ENCODE results near the gene FLAD1. TPM values are rescaled to one million over a fixed set of nuclear protein-coding genes. Genes with fewer than 3 reads are reported as not detected.

Gene FLAD1
- total and polyA plus RNA-seq, 12 donors: 21.6 to 65.5 (median 30.8) TPM

DNA sequence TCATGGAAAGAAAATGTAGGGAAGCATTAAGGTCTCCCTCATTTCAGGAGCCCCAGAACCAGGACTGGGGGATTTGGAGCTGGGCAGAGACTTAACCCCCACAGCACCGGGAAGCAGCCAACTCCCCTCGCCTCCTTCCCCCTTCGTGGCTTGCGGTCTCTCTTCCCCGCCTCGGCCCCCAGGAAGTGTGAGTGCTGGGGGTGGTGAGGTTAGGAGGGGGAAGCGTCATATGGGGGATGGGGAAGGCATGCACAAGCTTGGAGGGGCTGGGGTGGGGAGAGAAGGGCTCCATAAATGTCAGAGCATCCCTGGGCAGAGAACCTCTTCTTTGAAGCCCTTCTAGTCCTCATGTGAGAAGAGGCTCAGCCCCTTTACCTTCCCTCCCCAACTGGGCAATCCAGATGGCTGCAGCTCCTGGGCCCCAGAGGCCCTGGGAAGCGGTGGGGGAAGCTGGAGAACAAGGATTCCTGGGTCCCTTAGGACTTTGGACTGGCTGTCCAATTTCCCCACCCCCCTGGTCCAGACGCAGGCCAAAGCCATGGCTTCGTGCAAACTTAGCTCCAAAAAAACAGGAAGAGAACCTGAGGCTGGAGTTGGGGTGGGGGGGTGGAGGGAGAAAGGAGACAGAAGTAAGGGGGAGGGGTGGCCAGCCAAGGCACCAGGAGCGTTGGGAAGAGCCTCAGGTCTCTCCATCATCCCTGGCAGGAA, 27.2 kb downstream of the FLAD1 start:
- peak in 3 of 7 donors; percentile 16 to 51 (median 18) for DNase-seq
- Histone ChIP-seq H3K9me3 (replicated peaks in 1 of 3) (no peaks in the 10 kb centered on the region), H3K27ac (peak overlapping the region in 3 of 5 donors; percentile 64 to 99 (median 75)), H3K4me3 (no peak overlapping the region), H3K36me3 (replicated peaks in 1 of 2) (peaks cover 0 to 10% of the 10 kb centered on the region in 2 donors), H3K27me3 (no peaks in the 10 kb centered on the region), H3K4me1 (replicated peaks in 1 of 2) (peaks cover 71 to 72% of the 10 kb centered on the region in 2 donors)
- 58 to 72% (median 64%) methylated on average over 7 to 11 of the region's 11 CpGs for WGBS, 4 donors
- intact Hi-C loops (cut with DNase I): no loop called here
- TF ChIP-seq, protein P1, sequence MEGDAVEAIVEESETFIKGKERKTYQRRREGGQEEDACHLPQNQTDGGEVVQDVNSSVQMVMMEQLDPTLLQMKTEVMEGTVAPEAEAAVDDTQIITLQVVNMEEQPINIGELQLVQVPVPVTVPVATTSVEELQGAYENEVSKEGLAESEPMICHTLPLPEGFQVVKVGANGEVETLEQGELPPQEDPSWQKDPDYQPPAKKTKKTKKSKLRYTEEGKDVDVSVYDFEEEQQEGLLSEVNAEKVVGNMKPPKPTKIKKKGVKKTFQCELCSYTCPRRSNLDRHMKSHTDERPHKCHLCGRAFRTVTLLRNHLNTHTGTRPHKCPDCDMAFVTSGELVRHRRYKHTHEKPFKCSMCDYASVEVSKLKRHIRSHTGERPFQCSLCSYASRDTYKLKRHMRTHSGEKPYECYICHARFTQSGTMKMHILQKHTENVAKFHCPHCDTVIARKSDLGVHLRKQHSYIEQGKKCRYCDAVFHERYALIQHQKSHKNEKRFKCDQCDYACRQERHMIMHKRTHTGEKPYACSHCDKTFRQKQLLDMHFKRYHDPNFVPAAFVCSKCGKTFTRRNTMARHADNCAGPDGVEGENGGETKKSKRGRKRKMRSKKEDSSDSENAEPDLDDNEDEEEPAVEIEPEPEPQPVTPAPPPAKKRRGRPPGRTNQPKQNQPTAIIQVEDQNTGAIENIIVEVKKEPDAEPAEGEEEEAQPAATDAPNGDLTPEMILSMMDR (IDR thresholded peaks at IDR 0.05): no peak
- TF ChIP-seq POLR2A (IDR thresholded peaks at IDR 0.05): no peak

DNA sequence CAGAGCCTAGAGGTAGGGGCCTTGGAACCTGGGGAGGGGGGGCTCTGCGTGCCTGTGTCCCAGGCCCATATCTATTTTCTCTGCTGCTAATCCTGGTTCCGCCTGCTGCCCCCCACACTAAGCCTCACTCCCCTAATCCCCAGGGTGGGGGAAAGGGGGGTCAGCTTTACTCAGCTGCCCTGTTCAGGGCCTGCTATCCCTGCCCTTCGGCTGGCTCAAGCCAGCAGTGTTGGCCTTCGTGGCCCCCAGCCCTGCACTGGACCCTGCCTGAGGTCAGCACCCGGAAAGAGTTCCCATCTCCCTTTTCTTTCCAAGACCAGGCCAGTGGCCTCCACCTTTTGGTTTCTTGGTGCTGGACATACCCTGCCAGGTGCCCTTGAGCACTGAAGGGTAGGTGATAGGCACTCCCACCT, 27.9 kb downstream of the FLAD1 start:
- peaks cover 0 to 16% of the 10 kb centered on the region in 2 donors for H3K36me3 ChIP-seq (replicated peaks in 1 of 2)
- intact Hi-C loops (cut with DNase I): no loop called here
- no peaks in the 10 kb centered on the region for H3K9me3 ChIP-seq (replicated peaks in 1 of 3)
- TF ChIP-seq POLR2A (IDR thresholded peaks at IDR 0.05): no peak
- TF ChIP-seq, protein P1 (IDR thresholded peaks at IDR 0.05): no peak
- peak overlapping the region; percentile 30 to 99 (median 64) for H3K27ac ChIP-seq
- H3K4me3 ChIP-seq: no peak overlapping the region
- DNase-seq: peak in 1 of 7 donors; percentile 16
- WGBS, 4 donors: 46 to 63% (median 51%) methylated on average over 4 to 5 of the region's 5 CpGs
- peaks cover 65 to 67% of the 10 kb centered on the region in 2 donors for H3K4me1 ChIP-seq (replicated peaks in 1 of 2)
- no peaks in the 10 kb centered on the region for H3K27me3 ChIP-seq

DNA sequence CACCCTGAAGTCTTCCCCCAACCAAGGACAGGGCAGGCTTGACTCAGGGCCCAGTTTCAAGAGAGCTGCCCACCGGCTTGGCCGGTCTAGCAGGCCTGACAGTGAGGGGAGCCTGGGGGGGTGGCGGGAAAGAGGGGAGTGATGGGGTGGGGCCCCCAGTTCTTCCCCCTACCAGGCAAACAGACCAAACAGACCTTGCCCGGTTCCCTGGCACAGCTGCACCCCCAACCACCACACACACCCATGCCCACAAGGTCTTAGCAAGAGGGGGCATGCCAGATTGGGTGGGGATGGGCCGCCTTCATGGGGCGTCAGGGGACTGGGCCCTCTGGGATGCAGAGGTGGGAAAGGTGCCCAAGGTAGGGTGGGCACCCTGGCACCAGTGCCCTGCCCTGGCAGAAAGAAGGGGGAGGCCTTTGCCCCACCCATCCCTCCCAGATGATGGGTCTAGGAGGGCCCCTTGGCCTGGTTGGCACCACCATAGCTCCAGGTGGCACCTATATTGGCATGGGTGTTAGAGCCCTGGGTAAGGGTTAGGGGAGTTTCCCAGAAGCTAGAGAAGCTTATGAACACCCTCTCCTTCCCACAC, 28.4 kb downstream of the FLAD1 start:
- Histone ChIP-seq H3K9me3 (replicated peaks in 1 of 3) (no peaks in the 10 kb centered on the region), H3K4me3 (no peak overlapping the region), H3K36me3 (replicated peaks in 1 of 2) (peaks cover 0 to 21% of the 10 kb centered on the region in 2 donors), H3K27me3 (no peaks in the 10 kb centered on the region), H3K4me1 (replicated peaks in 1 of 2) (peaks cover 62 to 63% of the 10 kb centered on the region in 2 donors), H3K27ac (peak overlapping the region; percentile 30 to 99 (median 64))
- peak in 1 of 7 donors; percentile 32 for DNase-seq
- intact Hi-C loops (cut with DNase I): no loop called here
- WGBS, 4 donors: 60 to 100% (median 73%) methylated on average over 1 to 6 of the region's 6 CpGs
- no peak for TF ChIP-seq POLR2A (IDR thresholded peaks at IDR 0.05)
- TF ChIP-seq, protein P1 (IDR thresholded peaks at IDR 0.05): no peak

DNA sequence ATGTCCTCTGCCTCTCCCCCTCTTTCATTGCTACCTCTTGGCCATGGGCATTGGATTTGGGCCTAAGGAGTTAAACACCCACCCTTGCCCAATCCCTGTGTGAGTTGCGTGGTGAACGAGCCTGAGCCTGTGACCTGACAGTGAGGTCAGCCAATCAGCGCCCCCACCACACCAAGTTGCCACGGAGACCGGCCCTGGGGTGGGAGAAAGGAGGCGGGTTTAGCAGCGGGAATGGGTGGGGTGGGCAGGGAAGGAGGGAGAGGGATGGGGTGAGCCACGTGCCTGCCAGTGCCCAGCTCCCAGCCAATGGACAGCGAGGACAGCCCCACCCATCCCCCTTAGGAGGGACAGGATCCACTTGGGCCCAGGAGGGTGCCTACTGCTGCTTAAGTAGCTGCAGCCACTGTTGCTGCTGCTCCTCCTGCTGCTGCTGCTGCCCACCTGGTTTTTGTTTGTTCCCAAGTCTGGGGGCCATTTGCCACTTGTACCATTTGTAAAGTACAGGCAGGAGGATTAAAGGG, 28.9 kb downstream of the FLAD1 start:
- H3K27me3 ChIP-seq: no peaks in the 10 kb centered on the region
- peak in 1 of 2 donors; percentile 65 for TF ChIP-seq POLR2A (IDR thresholded peaks at IDR 0.05)
- TF ChIP-seq, protein P1 (IDR thresholded peaks at IDR 0.05): no peak
- no peaks in the 10 kb centered on the region for H3K9me3 ChIP-seq (replicated peaks in 1 of 3)
- WGBS, 4 donors: 0 to 25% (median 14%) methylated on average over 2 to 9 of the region's 9 CpGs
- H3K36me3 ChIP-seq (replicated peaks in 1 of 2): peaks cover 0 to 24% of the 10 kb centered on the region in 2 donors
- H3K4me3 ChIP-seq: no peak overlapping the region
- intact Hi-C loops (cut with DNase I): no loop called here
- peak overlapping the region in 4 of 5 donors; percentile 55 to 99 (median 70) for H3K27ac ChIP-seq
- H3K4me1 ChIP-seq (replicated peaks in 1 of 2): peaks cover 62 to 63% of the 10 kb centered on the region in 2 donors
- DNase-seq: peak; percentile 84 to 97 (median 95)

All from adrenal gland (tissue), 12 donors.